HepG2 (cell line): ENCODE measurements around the gene CNNM2. TPM values are rescaled to one million over a fixed set of nuclear protein-coding genes. Genes with fewer than 3 reads are reported as not detected.

ENCODE experiments used
- BRD4 ChIP-seq: sonication (generic); formaldehyde crosslinking; IDR thresholded peaks from 2 replicates; pipeline ENCODE4 v1.4.0; 2020; ENCODE audit warnings: missing genetic modification reagents
- EEA1 ChIP-seq: sonication (generic); formaldehyde crosslinking; IDR thresholded peaks from 2 replicates; pipeline ENCODE4 v1.5.1; 2020; ENCODE audit warnings: mild to moderate bottlenecking, missing genetic modification reagents, borderline replicate concordance
- FIP1L1 ChIP-seq: fragments of 200-400 bp; formaldehyde crosslinking; IDR thresholded peaks from 2 replicates; pipeline ENCODE4 v1.6.1; 2018; ENCODE audit warnings: low read depth, mild to moderate bottlenecking, low read length, moderate library complexity, borderline replicate concordance; ENCODE audit not compliant: insufficient read depth
- FOSL2 ChIP-seq: sonication (generic); formaldehyde crosslinking; IDR thresholded peaks from 2 replicates; pipeline ENCODE4 v1.4.0; 2020; ENCODE audit warnings: missing genetic modification reagents
- HDAC1 ChIP-seq: sonication (generic); formaldehyde crosslinking; IDR thresholded peaks from 2 replicates; pipeline ENCODE4 v1.5.1; 2020; ENCODE audit warnings: mild to moderate bottlenecking, missing genetic modification reagents
- KLF6 ChIP-seq: IDR thresholded peaks from 2 replicates; pipeline ENCODE4 v1.8.0; 2016; ENCODE audit warnings: missing biosample characterization, missing genetic modification reagents
- NCOA1 ChIP-seq: sonication (generic); formaldehyde crosslinking; IDR thresholded peaks from 2 replicates; pipeline ENCODE4 v1.9.0; 2021; ENCODE audit warnings: missing genetic modification reagents
- NR2F2 ChIP-seq: IDR thresholded peaks from 2 replicates; pipeline ENCODE4 v1.6.1; 2012; ENCODE audit warnings: low read depth, inconsistent platforms, borderline replicate concordance
- REL ChIP-seq: sonication (generic); formaldehyde crosslinking; conservative IDR thresholded peaks from 2 replicates; pipeline ENCODE4 v1.8.0; 2022; ENCODE audit warnings: mild to moderate bottlenecking, missing genetic modification reagents, moderate library complexity
- SETDB1 ChIP-seq: sonication (generic); formaldehyde crosslinking; IDR thresholded peaks from 2 replicates; pipeline ENCODE4 v1.5.1; 2020; ENCODE audit warnings: missing genetic modification reagents, mild to moderate bottlenecking, borderline replicate concordance
- ZNF292 ChIP-seq: sonication (generic); formaldehyde crosslinking; IDR thresholded peaks from 2 replicates; pipeline ENCODE4 v1.8.1; 2022; ENCODE audit warnings: mild to moderate bottlenecking, low read depth, missing genetic modification reagents, borderline replicate concordance
- ZNF557 ChIP-seq: sonication (generic); formaldehyde crosslinking; IDR thresholded peaks from 2 replicates; pipeline ENCODE4 v1.4.0; 2020; ENCODE audit warnings: missing genetic modification reagents
- ZNF614 ChIP-seq: IDR thresholded peaks from 2 replicates; pipeline ENCODE4 v1.6.1; 2018; ENCODE audit warnings: missing biosample characterization, missing genetic modification reagents, inconsistent platforms, borderline replicate concordance
- polyA plus RNA-seq, 8 experiments: library from polyadenylated mRNA; depleted of rRNA in 3 of 8; stranded (reverse) in 7 of 8; unstranded in 1 of 8; fragments of >200 nt; fragmentation: Illumina TruSeq in 4 of 8; extraction: Trizol in 4 of 8; gene quantifications; 2 replicates each; pipeline versions ENCODE4 v1.2.1 to v1.2.3, GENCODE V29; 2011 to 2016; ENCODE audit warnings: low read depth in 4 of 8, missing spikeins in 1 of 8, mixed read lengths in 1 of 8; ENCODE audit not compliant: insufficient read depth in 1 of 8
- total RNA-seq, 5 experiments: library from RNA; depleted of rRNA; stranded (reverse); fragments of >200 nt; fragmentation: Illumina TruSeq; extraction: Trizol; gene quantifications; 2 replicates each; pipeline ENCODE4 v1.2.3, GENCODE V29; 2016; ENCODE audit warnings: low read depth in 1 of 5
- TF ChIP-seq, protein P1 (sequence below): sonication (generic); formaldehyde crosslinking; IDR thresholded peaks from 2 replicates; pipeline ENCODE4 v1.5.0; 2020; ENCODE audit warnings: mild to moderate bottlenecking, missing genetic modification reagents, moderate library complexity
- TF ChIP-seq, protein P2 (sequence below): sonication (generic); formaldehyde crosslinking; IDR thresholded peaks from 2 replicates; pipeline ENCODE4 v1.4.0; 2020; ENCODE audit warnings: missing genetic modification reagents
- TF ChIP-seq, protein P3 (sequence below), 2 experiments: sonication (generic) in 1 of 2; formaldehyde crosslinking in 1 of 2; IDR thresholded peaks; 2 replicates each; pipeline versions ENCODE4 v1.5.1 to v1.6.1; 2011 to 2020; ENCODE audit warnings: borderline replicate concordance in 1 of 2, low read depth in 1 of 2, low read length in 1 of 2, mild to moderate bottlenecking in 1 of 2, missing genetic modification reagents in 1 of 2, moderate library complexity in 1 of 2
- TF ChIP-seq, protein P4 (sequence below): sonication (generic); formaldehyde crosslinking; IDR thresholded peaks from 2 replicates; pipeline ENCODE4 v1.5.0; 2020; ENCODE audit warnings: missing genetic modification reagents
- TF ChIP-seq, protein P5 (sequence below): sonication (generic); formaldehyde crosslinking; IDR thresholded peaks from 2 replicates; pipeline ENCODE4 v1.4.0; 2020; ENCODE audit warnings: missing genetic modification reagents, borderline replicate concordance

The CNNM2 gene
- total and polyA plus RNA-seq, 2 of the 13 experiments (the other 11 are each of a cell fraction or from before 2014, with no cell fraction given) = 7.1 to 9.0 TPM

DNA sequence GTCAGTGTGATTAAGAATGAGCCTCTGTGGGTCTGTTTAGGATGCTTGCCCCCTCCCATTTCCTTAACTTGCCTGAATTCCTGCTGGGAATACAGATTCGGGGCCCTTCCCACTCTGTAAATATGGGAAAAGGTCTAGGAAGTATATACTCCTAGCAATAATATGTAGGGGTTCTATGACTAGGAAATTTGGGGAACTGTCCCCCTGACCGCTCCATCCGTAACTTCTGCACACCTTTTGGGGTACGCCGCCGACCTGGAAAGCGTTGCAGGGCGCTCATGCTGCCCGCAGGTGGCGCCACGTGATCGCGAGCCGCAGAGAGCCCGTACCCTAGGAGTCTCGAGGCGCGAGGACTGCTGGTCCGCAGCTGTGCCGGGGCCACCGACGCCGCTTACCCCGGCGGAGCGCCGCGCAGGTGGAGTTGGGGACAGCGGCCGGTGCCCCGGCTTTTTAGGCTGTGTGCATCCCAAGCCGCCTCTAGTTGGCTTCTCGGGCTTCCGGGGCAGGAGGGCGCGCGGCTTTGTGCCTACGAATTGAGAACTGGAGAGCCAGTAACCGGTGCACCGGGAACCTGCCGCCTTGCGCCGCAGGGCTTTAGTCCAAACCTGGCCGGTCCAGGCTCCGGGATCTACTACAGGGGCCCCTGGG lies 656 bp upstream of the CNNM2 start (continued):
- TF ChIP-seq, protein P1, sequence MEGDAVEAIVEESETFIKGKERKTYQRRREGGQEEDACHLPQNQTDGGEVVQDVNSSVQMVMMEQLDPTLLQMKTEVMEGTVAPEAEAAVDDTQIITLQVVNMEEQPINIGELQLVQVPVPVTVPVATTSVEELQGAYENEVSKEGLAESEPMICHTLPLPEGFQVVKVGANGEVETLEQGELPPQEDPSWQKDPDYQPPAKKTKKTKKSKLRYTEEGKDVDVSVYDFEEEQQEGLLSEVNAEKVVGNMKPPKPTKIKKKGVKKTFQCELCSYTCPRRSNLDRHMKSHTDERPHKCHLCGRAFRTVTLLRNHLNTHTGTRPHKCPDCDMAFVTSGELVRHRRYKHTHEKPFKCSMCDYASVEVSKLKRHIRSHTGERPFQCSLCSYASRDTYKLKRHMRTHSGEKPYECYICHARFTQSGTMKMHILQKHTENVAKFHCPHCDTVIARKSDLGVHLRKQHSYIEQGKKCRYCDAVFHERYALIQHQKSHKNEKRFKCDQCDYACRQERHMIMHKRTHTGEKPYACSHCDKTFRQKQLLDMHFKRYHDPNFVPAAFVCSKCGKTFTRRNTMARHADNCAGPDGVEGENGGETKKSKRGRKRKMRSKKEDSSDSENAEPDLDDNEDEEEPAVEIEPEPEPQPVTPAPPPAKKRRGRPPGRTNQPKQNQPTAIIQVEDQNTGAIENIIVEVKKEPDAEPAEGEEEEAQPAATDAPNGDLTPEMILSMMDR (CRISPR knock-in tag) = peak; percentile 98
- TF ChIP-seq REL (CRISPR knock-in tag) (no peak), NCOA1 (0 out of 2 replicates have a peak, but pooled peaks have one; percentile 31), KLF6 (CRISPR knock-in tag) (peak; percentile 41; the same call in 1 of the 2 replicates), FOSL2 (CRISPR knock-in tag) (no peak), ZNF292 (CRISPR knock-in tag) (0 out of 2 replicates have a peak, but pooled peaks have one; percentile 8), FIP1L1 (no peak), ZNF614 (CRISPR knock-in tag) (0 out of 2 replicates have a peak, but pooled peaks have one; percentile 15), EEA1 (CRISPR knock-in tag) (peak; percentile 72; the same call in 1 of the 2 replicates), BRD4 (no peak), HDAC1 (peak; percentile 71), NR2F2 (peak; percentile 43; the same call in 1 of the 2 replicates), ZNF557 (CRISPR knock-in tag) (no peak), SETDB1 (CRISPR knock-in tag) (0 out of 2 replicates have a peak, but pooled peaks have one; percentile 58)
- TF ChIP-seq, protein P2, sequence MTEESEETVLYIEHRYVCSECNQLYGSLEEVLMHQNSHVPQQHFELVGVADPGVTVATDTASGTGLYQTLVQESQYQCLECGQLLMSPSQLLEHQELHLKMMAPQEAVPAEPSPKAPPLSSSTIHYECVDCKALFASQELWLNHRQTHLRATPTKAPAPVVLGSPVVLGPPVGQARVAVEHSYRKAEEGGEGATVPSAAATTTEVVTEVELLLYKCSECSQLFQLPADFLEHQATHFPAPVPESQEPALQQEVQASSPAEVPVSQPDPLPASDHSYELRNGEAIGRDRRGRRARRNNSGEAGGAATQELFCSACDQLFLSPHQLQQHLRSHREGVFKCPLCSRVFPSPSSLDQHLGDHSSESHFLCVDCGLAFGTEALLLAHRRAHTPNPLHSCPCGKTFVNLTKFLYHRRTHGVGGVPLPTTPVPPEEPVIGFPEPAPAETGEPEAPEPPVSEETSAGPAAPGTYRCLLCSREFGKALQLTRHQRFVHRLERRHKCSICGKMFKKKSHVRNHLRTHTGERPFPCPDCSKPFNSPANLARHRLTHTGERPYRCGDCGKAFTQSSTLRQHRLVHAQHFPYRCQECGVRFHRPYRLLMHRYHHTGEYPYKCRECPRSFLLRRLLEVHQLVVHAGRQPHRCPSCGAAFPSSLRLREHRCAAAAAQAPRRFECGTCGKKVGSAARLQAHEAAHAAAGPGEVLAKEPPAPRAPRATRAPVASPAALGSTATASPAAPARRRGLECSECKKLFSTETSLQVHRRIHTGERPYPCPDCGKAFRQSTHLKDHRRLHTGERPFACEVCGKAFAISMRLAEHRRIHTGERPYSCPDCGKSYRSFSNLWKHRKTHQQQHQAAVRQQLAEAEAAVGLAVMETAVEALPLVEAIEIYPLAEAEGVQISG = peak; percentile 45; the same call in 1 of the 2 replicates
- TF ChIP-seq, protein P3, sequence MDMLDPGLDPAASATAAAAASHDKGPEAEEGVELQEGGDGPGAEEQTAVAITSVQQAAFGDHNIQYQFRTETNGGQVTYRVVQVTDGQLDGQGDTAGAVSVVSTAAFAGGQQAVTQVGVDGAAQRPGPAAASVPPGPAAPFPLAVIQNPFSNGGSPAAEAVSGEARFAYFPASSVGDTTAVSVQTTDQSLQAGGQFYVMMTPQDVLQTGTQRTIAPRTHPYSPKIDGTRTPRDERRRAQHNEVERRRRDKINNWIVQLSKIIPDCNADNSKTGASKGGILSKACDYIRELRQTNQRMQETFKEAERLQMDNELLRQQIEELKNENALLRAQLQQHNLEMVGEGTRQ (IDR thresholded peaks at IDR 0.05; ENCODE audit: low read depth, low read length) = no peak
- TF ChIP-seq, protein P3 (CRISPR knock-in tag; IDR thresholded peaks at IDR 0.05; ENCODE audit: borderline replicate concordance) = no peak
- TF ChIP-seq, protein P4, sequence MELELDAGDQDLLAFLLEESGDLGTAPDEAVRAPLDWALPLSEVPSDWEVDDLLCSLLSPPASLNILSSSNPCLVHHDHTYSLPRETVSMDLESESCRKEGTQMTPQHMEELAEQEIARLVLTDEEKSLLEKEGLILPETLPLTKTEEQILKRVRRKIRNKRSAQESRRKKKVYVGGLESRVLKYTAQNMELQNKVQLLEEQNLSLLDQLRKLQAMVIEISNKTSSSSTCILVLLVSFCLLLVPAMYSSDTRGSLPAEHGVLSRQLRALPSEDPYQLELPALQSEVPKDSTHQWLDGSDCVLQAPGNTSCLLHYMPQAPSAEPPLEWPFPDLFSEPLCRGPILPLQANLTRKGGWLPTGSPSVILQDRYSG (CRISPR knock-in tag) = no peak
- TF ChIP-seq, protein P5, sequence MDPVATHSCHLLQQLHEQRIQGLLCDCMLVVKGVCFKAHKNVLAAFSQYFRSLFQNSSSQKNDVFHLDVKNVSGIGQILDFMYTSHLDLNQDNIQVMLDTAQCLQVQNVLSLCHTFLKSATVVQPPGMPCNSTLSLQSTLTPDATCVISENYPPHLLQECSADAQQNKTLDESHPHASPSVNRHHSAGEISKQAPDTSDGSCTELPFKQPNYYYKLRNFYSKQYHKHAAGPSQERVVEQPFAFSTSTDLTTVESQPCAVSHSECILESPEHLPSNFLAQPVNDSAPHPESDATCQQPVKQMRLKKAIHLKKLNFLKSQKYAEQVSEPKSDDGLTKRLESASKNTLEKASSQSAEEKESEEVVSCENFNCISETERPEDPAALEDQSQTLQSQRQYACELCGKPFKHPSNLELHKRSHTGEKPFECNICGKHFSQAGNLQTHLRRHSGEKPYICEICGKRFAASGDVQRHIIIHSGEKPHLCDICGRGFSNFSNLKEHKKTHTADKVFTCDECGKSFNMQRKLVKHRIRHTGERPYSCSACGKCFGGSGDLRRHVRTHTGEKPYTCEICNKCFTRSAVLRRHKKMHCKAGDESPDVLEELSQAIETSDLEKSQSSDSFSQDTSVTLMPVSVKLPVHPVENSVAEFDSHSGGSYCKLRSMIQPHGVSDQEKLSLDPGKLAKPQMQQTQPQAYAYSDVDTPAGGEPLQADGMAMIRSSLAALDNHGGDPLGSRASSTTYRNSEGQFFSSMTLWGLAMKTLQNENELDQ (CRISPR knock-in tag) = peak; percentile 28; the same call in 1 of the 2 replicates
